CD14-positive monocyte (primary cell): Measurements from ENCODE around the gene VSTM2L. TPM values are rescaled to one million over a fixed set of nuclear protein-coding genes. Genes with fewer than 3 reads are reported as not detected.

Experiments used
- DNase-seq, 3 donors: peaks; one replicate each; pipeline ENCODE4 v3.0.0-alpha.2; 2011 to 2022
- H2AFZ ChIP-seq: 2 replicates; pipeline ENCODE4 v1.6.0; 2012; ENCODE audit warnings: mild to moderate bottlenecking, low read depth, low read length, inconsistent platforms; ENCODE audit not compliant: insufficient read depth, poor library complexity, severe bottlenecking
- H3K27ac ChIP-seq, 2 donors: 1 replicate in 1 of 2; 2 replicates in 1 of 2; pipeline ENCODE4 v1.5.1; 2012 to 2013; ENCODE audit warnings: low read length in 2 of 2, control low read depth in 1 of 2, inconsistent platforms in 1 of 2, low read depth in 1 of 2, mild to moderate bottlenecking in 1 of 2
- H3K27me3 ChIP-seq, 2 donors: one replicate each; pipeline versions ENCODE4 v1.6.0 to v1.6.1; 2011 to 2013; ENCODE audit warnings: low read length in 2 of 2; ENCODE audit not compliant: control insufficient read depth in 2 of 2, insufficient read depth in 2 of 2
- H3K36me3 ChIP-seq, 2 donors: replicated peaks in 1 of 2; 1 replicate in 1 of 2; 2 replicates in 1 of 2; pipeline versions ENCODE4 v1.5.1 to v1.6.1; 2012 to 2013; ENCODE audit warnings: low read length in 2 of 2, control low read depth in 1 of 2, inconsistent platforms in 1 of 2, mild to moderate bottlenecking in 1 of 2; ENCODE audit not compliant: insufficient read depth in 2 of 2, control insufficient read depth in 1 of 2
- H3K4me1 ChIP-seq, 2 donors: 1 replicate in 1 of 2; 2 replicates in 1 of 2; pipeline versions ENCODE4 v1.5.1 to v1.6.1; 2012 to 2013; ENCODE audit warnings: low read length in 2 of 2, control low read depth in 1 of 2, inconsistent platforms in 1 of 2, mild to moderate bottlenecking in 1 of 2, moderate library complexity in 1 of 2; ENCODE audit not compliant: insufficient read depth in 2 of 2, control insufficient read depth in 1 of 2
- H3K4me2 ChIP-seq: replicated peaks from 2 replicates; pipeline ENCODE3; 2012; ENCODE audit warnings: low read length, moderate library complexity, mild to moderate bottlenecking; ENCODE audit not compliant: poor library complexity, severe bottlenecking; ENCODE audit errors: extremely low read depth
- H3K4me3 ChIP-seq, 3 experiments: fragments of 200-600 bp in 1 of 3; sonication (generic) in 1 of 3; replicated peaks in 1 of 3; 1 replicate in 2 of 3; 2 replicates in 1 of 3; pipeline ENCODE4 v1.5.1; 2011 to 2013; ENCODE audit warnings: low read length in 3 of 3, mild to moderate bottlenecking in 3 of 3, control low read depth in 2 of 3, low read depth in 2 of 3, inconsistent platforms in 1 of 3, moderate library complexity in 1 of 3
- H3K79me2 ChIP-seq: 2 replicates; pipeline ENCODE4 v1.6.0; 2012; ENCODE audit warnings: mild to moderate bottlenecking, control low read depth, inconsistent platforms, low read length, moderate library complexity; ENCODE audit not compliant: insufficient read depth
- H3K9ac ChIP-seq: 2 replicates; pipeline ENCODE4 v1.6.0; 2017; ENCODE audit warnings: low read length, mild to moderate bottlenecking; ENCODE audit not compliant: insufficient read depth, poor library complexity, severe bottlenecking
- H3K9me3 ChIP-seq, 2 donors: replicated peaks in 1 of 2; 1 replicate in 1 of 2; 2 replicates in 1 of 2; pipeline versions ENCODE4 v1.5.1 to v1.6.1; 2012 to 2013; ENCODE audit warnings: low read length in 2 of 2, control low read depth in 1 of 2; ENCODE audit not compliant: control insufficient read depth in 1 of 2, insufficient read depth in 1 of 2
- H4K20me1 ChIP-seq: 2 replicates; pipeline ENCODE4 v1.6.0; 2012; ENCODE audit warnings: mild to moderate bottlenecking, low read length, control low read depth, moderate library complexity; ENCODE audit not compliant: insufficient read depth
- H3K27ac Mint-ChIP-seq, 7 donors: one replicate each; pipeline ENCODE4 v1.8.0; 2020; ENCODE audit warnings: mild to moderate bottlenecking in 7 of 7, mixed read lengths in 7 of 7, moderate library complexity in 6 of 7, inconsistent platforms in 2 of 7
- H3K27me3 Mint-ChIP-seq, 3 donors: one replicate each; pipeline ENCODE4 v1.8.0; 2021 to 2022; ENCODE audit warnings: low read depth in 3 of 3, mild to moderate bottlenecking in 3 of 3, mixed read lengths in 3 of 3, moderate library complexity in 3 of 3, inconsistent platforms in 1 of 3
- H3K36me3 Mint-ChIP-seq, 2 donors: one replicate each; pipeline ENCODE4 v1.8.0; 2020; ENCODE audit warnings: mixed read lengths in 2 of 2, inconsistent platforms in 1 of 2, mild to moderate bottlenecking in 1 of 2
- H3K4me1 Mint-ChIP-seq: one replicate; pipeline ENCODE4 v1.8.0; 2020; ENCODE audit warnings: mild to moderate bottlenecking, mixed read lengths
- H3K4me3 Mint-ChIP-seq, 2 donors: one replicate each; pipeline ENCODE4 v1.8.0; 2020; ENCODE audit warnings: mild to moderate bottlenecking in 2 of 2, mixed read lengths in 2 of 2, moderate library complexity in 1 of 2
- H3K9me3 Mint-ChIP-seq, 7 donors: one replicate each; pipeline ENCODE4 v1.8.0; 2020 to 2022; ENCODE audit warnings: mixed read lengths in 7 of 7, mild to moderate bottlenecking in 6 of 7, moderate library complexity in 6 of 7, inconsistent platforms in 2 of 7
- WGBS: methylation state at CpG from one replicate; pipeline ENCODE4 v1.1.5; 2013; ENCODE audit warnings: missing lambda C conversion rate; ENCODE audit not compliant: insufficient coverage; 5-methylcytosine and 5-hydroxymethylcytosine counted together
- intact Hi-C, 2 donors: fragments of 100-400 bp; cut with micrococcal nuclease; formaldehyde crosslinking; loops; one replicate each; pipeline versions ENCODE4 v1.15.0 to v1.15.1; 2023
- polyA plus RNA-seq, 3 donors: library from polyadenylated mRNA; depleted of rRNA in 1 of 3; unstranded in 2 of 3; stranded (reverse) in 1 of 3; fragments of 300-500 nt in 2 of 3; fragments of >200 nt in 1 of 3; fragmentation: Illumina TruSeq in 2 of 3; gene quantifications; 1 replicate in 2 of 3; 2 replicates in 1 of 3; pipeline ENCODE4 v1.2.3, GENCODE V29; 2012 to 2021
- TF ChIP-seq, protein P1 (sequence below): fragments of 200-600 bp; IDR thresholded peaks from one replicate; pipeline ENCODE4 v1.8.0; 2022; ENCODE audit warnings: antibody characterized with exemption, mild to moderate bottlenecking

Gene VSTM2L
- polyA plus RNA-seq, 3 donors, result not detected

DNA sequence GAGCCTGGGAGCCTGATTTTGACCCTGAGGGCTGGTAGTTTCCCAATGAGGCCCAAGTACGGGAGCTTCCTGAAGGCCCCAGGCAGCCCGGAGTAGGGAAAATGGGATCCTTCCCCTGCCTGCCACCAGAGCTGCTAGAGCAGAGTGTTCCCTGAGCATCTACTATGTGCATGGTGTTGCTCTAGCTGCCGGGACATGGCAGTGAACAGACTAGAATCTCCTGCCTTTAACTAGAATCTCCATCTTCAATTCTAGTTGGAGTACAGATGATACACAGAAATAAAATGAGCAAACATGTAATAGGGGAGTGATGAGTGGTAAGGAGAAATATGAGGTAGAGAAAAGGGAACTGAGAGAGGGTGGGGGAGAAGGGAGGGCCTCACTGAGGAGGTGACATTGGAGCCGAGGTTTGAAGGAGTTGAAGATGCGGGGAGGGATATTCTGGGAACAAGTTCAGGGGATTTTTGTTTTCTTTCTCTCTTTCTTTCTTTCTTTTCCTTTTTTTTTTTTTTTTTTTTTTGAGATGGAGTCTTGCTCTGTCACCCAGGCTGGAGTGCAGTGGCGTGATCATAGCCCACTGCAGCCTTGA, 18.5 kb downstream of the VSTM2L start:
- Histone ChIP-seq H4K20me1 (no peaks in the 10 kb centered on the region), H3K36me3 (no peaks in the 10 kb centered on the region), H3K9ac (no peak overlapping the region), H3K4me2 (no peak overlapping the region), H3K9me3 (no peaks in the 10 kb centered on the region), H3K27me3 (peaks cover 4 to 33% of the 10 kb centered on the region in 2 donors), H3K79me2 (no peaks in the 10 kb centered on the region), H3K27ac (no peak overlapping the region), H2AFZ (no peak overlapping the region), H3K4me3 (no peak overlapping the region), H3K4me1 (no peaks in the 10 kb centered on the region)
- DNase-seq, result no peak
- H3K4me3 Mint-ChIP-seq, result no peak overlapping the region
- H3K9me3 Mint-ChIP-seq, result peaks cover 0 to 8% (median 0%) of the 10 kb centered on the region in 7 donors
- peaks cover 34 to 56% (median 35%) of the 10 kb centered on the region in 3 donors for H3K27me3 Mint-ChIP-seq
- intact Hi-C loops, result no loop called here
- H3K36me3 Mint-ChIP-seq, result no peaks in the 10 kb centered on the region
- peak overlapping the region in 1 of 7 donors; percentile 17 for H3K27ac Mint-ChIP-seq
- WGBS, result 67% methylated on average over 1 of the region's 6 CpGs
- H3K4me1 Mint-ChIP-seq, result no peaks in the 10 kb centered on the region
- TF ChIP-seq, protein P1, sequence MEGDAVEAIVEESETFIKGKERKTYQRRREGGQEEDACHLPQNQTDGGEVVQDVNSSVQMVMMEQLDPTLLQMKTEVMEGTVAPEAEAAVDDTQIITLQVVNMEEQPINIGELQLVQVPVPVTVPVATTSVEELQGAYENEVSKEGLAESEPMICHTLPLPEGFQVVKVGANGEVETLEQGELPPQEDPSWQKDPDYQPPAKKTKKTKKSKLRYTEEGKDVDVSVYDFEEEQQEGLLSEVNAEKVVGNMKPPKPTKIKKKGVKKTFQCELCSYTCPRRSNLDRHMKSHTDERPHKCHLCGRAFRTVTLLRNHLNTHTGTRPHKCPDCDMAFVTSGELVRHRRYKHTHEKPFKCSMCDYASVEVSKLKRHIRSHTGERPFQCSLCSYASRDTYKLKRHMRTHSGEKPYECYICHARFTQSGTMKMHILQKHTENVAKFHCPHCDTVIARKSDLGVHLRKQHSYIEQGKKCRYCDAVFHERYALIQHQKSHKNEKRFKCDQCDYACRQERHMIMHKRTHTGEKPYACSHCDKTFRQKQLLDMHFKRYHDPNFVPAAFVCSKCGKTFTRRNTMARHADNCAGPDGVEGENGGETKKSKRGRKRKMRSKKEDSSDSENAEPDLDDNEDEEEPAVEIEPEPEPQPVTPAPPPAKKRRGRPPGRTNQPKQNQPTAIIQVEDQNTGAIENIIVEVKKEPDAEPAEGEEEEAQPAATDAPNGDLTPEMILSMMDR, result no peak

DNA sequence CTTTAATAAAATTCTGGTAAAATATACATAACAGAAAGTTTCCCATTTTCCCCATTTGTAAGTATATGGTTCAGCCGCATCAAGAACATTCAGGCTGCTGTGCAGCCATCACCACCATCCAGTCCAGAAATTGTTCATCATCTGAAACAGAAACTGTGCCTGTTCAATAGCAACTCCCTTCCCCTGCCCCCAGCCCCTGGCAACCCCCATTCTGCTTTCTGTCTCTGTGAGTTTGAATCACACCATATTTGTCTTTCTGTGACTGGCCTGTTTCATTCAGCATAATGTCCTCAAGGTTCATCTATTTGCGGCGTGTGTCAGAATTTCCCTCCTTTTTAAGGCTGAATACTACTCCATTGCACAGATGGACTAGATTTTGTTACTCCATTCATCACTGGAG, 19.1 kb downstream of the VSTM2L start:
- H3K79me2 ChIP-seq, result no peaks in the 10 kb centered on the region
- Mint-ChIP-seq H3K27ac (no peak overlapping the region), H3K27me3 (peaks cover 29 to 51% (median 30%) of the 10 kb centered on the region in 3 donors), H3K9me3 (peaks cover 0 to 4% (median 0%) of the 10 kb centered on the region in 7 donors), H3K36me3 (no peaks in the 10 kb centered on the region), H3K4me1 (no peaks in the 10 kb centered on the region), H3K4me3 (no peak overlapping the region)
- 100% methylated on average over 1 of the region's 3 CpGs for WGBS
- H3K9me3 ChIP-seq, result no peaks in the 10 kb centered on the region
- H3K27me3 ChIP-seq, result peaks cover 0 to 27% of the 10 kb centered on the region in 2 donors
- H3K9ac ChIP-seq, result no peak overlapping the region
- TF ChIP-seq, protein P1, result no peak
- H3K4me2 ChIP-seq, result no peak overlapping the region
- intact Hi-C loops, result no loop called here
- H3K4me3 ChIP-seq, result no peak overlapping the region
- H3K4me1 ChIP-seq, result no peaks in the 10 kb centered on the region
- H3K36me3 ChIP-seq, result no peaks in the 10 kb centered on the region
- H3K27ac ChIP-seq, result no peak overlapping the region
- H4K20me1 ChIP-seq, result no peaks in the 10 kb centered on the region
- DNase-seq, result no peak
- H2AFZ ChIP-seq, result no peak overlapping the region
